ENCODE measurements around the gene CCN2. TPM values are rescaled to one million over a fixed set of nuclear protein-coding genes. Genes with fewer than 3 reads are reported as not detected.
A peak's percentile ranks its signal among the peaks of the same experiment; 100 is the strongest.
"Not testable (repeated sequence)": the region's sequence is repeated elsewhere in the genome, so short reads cannot be mapped to it uniquely, and the experiment has no call there.

The CCN2 gene
- total RNA-seq, 1 experiment from 2014 or later = 51.8 TPM

GRCh38 chr6:131910956-131911355, 40.2 kb downstream of the CCN2 start:
- DNase-seq (ENCODE audit: low read depth) = no peak

GRCh38 chr6:131910219-131910589, 41.0 kb downstream of the CCN2 start:
- DNase-seq (ENCODE audit: low read depth) = no peak

DNA sequence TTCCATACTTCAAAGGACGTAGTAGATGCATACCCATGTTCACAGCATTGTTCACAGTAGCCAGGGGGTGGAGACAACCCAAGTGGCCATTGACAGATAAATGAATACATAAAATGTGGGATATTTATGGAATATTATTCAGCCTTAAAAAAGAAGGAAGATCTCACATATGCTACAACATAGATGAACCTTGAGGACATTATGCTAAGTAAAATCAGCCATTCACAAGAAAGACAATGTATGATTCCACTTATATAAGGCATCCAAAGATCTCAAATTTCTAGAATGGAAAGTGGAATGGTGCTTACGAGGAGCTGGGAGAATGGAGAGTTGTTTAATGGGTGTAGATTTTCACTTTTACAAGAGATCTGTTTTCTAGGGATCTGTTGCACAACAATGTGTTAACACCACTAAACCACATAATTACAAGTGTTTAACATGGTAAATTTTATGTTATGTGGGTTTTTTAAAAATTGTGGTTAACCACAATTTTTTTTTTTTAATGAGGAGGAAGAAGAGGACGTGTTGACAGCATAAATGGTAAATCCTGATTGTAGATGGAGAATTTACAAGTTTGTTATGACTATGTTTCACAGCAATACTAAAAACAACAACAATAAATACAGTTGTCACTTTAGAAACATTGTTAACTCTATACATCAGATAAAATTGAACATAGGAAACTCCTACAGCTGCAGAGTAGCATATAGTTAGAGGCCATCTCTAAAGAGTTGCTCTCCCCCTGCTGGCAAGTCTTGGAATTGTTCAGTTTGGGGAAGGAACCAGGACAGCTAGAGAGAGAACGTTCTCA, 41.6 kb downstream of the CCN2 start:
- peak; percentile 76 for DNase-seq (ENCODE audit: low read depth)

GRCh38 chr6:131908787-131909186, 42.4 kb downstream of the CCN2 start:
- not testable (repeated sequence) for DNase-seq (ENCODE audit: low read depth)

- DNase-seq (ENCODE audit: low read depth) = not testable (repeated sequence)
These were observed 47.4 kb downstream of the CCN2 start for GRCh38 chr6:131903734-131904133.

- not testable (repeated sequence) for DNase-seq (ENCODE audit: low read depth)
These were observed 49.8 kb downstream of the CCN2 start for GRCh38 chr6:131901326-131901873.

DNA sequence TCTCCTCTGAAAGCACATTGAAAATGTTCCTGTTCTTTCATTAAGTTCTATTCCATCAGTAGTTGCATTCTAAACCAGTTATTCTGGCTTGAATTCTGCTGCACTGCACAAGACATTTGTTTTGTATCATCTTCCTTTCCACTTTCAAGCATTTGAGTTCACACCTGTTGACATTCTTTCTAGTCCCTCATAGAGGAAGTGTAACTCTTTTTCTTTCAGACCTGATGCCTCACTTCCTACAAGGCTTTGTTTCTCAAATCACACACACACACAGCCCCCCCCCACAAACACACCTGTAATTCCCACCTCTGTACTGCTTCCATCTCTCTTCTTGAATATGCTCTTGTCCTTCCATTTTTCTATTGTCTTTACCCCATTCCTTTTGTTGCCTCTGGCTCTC, 50.9 kb downstream of the CCN2 start:
- DNase-seq (ENCODE audit: low read depth) = no peak

GRCh38 chr6:131898718-131899117, 52.5 kb downstream of the CCN2 start:
- DNase-seq (ENCODE audit: low read depth) = no peak

Other genes starting within 250 kb of the CCN2 start
- 0.06 TPM in 1 of 2 replicates, not detected in the other for gene OR2A4, start 250.0 kb downstream of the CCN2 start, total RNA-seq (2014; rRNA removed)
- gene CTAGE9, start 240.4 kb downstream of the CCN2 start, total RNA-seq (2014; rRNA removed) = not detected in 2 replicates
- 24.8 and 26.5 TPM in 2 replicates for gene ENPP1, start 143.4 kb downstream of the CCN2 start, total RNA-seq (2014; rRNA removed)

Measured in LHCN-M2 (cell line).